Measurements from ENCODE around the gene DSG3.

DNA sequence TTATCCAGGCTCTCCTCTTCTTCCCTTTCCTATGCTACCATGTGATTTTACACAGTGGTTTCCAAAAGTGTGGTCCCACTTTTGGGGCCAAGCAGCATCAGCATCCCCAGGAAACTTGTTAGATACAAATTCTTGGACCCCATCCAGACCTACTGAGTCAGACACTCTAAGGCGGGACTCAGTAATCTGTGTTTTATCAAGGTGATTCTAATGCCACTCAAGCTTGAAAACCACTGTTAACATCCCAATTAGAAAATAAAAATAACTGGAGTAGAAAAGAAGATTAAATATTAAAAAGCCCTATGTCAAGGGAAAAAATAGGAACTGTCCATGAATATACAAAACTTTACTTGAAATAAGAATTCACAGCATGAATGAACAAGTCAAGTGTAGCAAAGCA lies 61.2 kb downstream of the DSG3 start:
- no peak for TF ChIP-seq LEF1 (IDR thresholded peaks at IDR 0.05; ENCODE audit: borderline replicate concordance)
- no peak for TF ChIP-seq ZNF384 (IDR thresholded peaks at IDR 0.05)
- TF ChIP-seq NFRKB (IDR thresholded peaks at IDR 0.05): no peak
- no peak for TF ChIP-seq FOXM1 (IDR thresholded peaks at IDR 0.05; ENCODE audit: borderline replicate concordance)
- no peak for TF ChIP-seq BHLHE40 (IDR thresholded peaks at IDR 0.05; ENCODE audit: borderline replicate concordance)
- no peak for TF ChIP-seq ARNT (IDR thresholded peaks at IDR 0.05)
- TF ChIP-seq SP1 (IDR thresholded peaks at IDR 0.05): no peak
